Measurements from ENCODE around the gene MRM1. TPM values are rescaled to one million over a fixed set of nuclear protein-coding genes. Genes with fewer than 3 reads are reported as not detected.

MRM1 gene
- polyA plus RNA-seq, 2 of the 4 experiments (the other 2 are of a cell fraction), result 12.7 to 21.7 TPM

GRCh38 chr17:36614081-36614480, 12.7 kb downstream of the MRM1 start:
- Histone ChIP-seq H3K27ac (no peak overlapping the region), H3K4me2 (no peak overlapping the region), H3K4me3 (no peak overlapping the region), H3K4me1 (peaks cover 12% of the 10 kb centered on the region), H3K9me3 (no peaks in the 10 kb centered on the region)
- TF ChIP-seq EHMT2 (IDR thresholded peaks at IDR 0.05; ENCODE audit: low read depth), result no peak
- 92% methylated on average over 7 of the region's 7 CpGs for WGBS (ENCODE audit: missing lambda C conversion rate)
- DNase-seq (ENCODE audit: low read depth in 1 of 2, low spot score in 1 of 2) (no peak), ATAC-seq (no peak), FAIRE-seq (no peak)
- ChIA-PET POLR2A (interaction anchor here (0.8 kb wide), 1 partner anchor 13 kb away, joined by 3 read pairs; the partner anchor contains the start of gene MRM1), CTCF (interaction anchor here (4.8 to 12.4 kb wide), 3 partner anchors 12 to 434 kb away, joined by 30 to 112 read pairs (median 96); partner anchors contain the start of gene MRM1)

GRCh38 chr17:36614933-36615332, 13.6 kb downstream of the MRM1 start:
- CTCF ChIA-PET, result interaction anchor here (0.7 to 12.4 kb wide), 5 partner anchors 12 to 433 kb away, joined by 3 to 112 read pairs (median 30); partner anchors contain the start of gene MRM1
- no peaks in the 10 kb centered on the region for H3K9me3 ChIP-seq
- FAIRE-seq (no peak), DNase-seq (ENCODE audit: low read depth in 1 of 2, low spot score in 1 of 2) (no peak), ATAC-seq (no peak)
- H3K27ac ChIP-seq, result no peak overlapping the region
- 62% methylated on average over 5 of the region's 5 CpGs for WGBS (ENCODE audit: missing lambda C conversion rate)
- POLR2A ChIA-PET, result interaction anchor here (0.7 kb wide), 1 partner anchor 567 kb away, joined by 3 read pairs; no protein-coding TSS in a partner anchor
- H3K4me2 ChIP-seq, result no peak overlapping the region
- TF ChIP-seq POLR2A (IDR thresholded peaks at IDR 0.05; ENCODE audit: low read length) (no peak), REST (IDR thresholded peaks at IDR 0.05) (no peak), JUNB (IDR thresholded peaks at IDR 0.05) (no peak), NPAS2 (CRISPR knock-in tag; IDR thresholded peaks at IDR 0.05; ENCODE audit: borderline replicate concordance) (no peak), USF2 (IDR thresholded peaks at IDR 0.05) (no peak), SMC3 (IDR thresholded peaks at IDR 0.05) (no peak), HOXB5 (CRISPR knock-in tag; IDR thresholded peaks at IDR 0.05) (no peak), EHMT2 (IDR thresholded peaks at IDR 0.05; ENCODE audit: low read depth) (no peak), CEBPB (IDR thresholded peaks at IDR 0.05) (no peak), HEYL (CRISPR knock-in tag; IDR thresholded peaks at IDR 0.05) (no peak), BHLHE40 (IDR thresholded peaks at IDR 0.05; ENCODE audit: low read depth, low read length) (no peak), KDM5A (IDR thresholded peaks at IDR 0.05) (no peak), MAZ (IDR thresholded peaks at IDR 0.05; ENCODE audit: borderline replicate concordance, low read depth, low read length) (no peak), CHD4 (IDR thresholded peaks at IDR 0.05; ENCODE audit: borderline replicate concordance) (no peak), EHF (CRISPR knock-in tag; IDR thresholded peaks at IDR 0.05) (no peak)
- H3K4me1 ChIP-seq, result peaks cover 10% of the 10 kb centered on the region
- no peak overlapping the region for H3K4me3 ChIP-seq

GRCh38 chr17:36616061-36617029, 15.0 kb downstream of the MRM1 start:
- ATAC-seq, result no peak
- WGBS (ENCODE audit: missing lambda C conversion rate), result 72% methylated on average over 16 of the region's 16 CpGs
- POLR2A ChIA-PET, result no interaction called here
- H3K9me3 ChIP-seq, result no peaks in the 10 kb centered on the region
- H3K4me1 ChIP-seq, result peaks cover 7% of the 10 kb centered on the region
- CTCF ChIA-PET, result interaction anchor here (1.0 to 12.4 kb wide), 7 partner anchors 9 to 558 kb away, joined by 3 to 112 read pairs (median 4); partner anchors contain the start of gene MRM1
- DNase-seq (ENCODE audit: low read depth in 1 of 2, low spot score in 1 of 2), result no peak
- H3K4me3 ChIP-seq, result no peak overlapping the region
- no peak overlapping the region for H3K27ac ChIP-seq
- no peak overlapping the region for H3K4me2 ChIP-seq
- no peak for TF ChIP-seq HOXB5 (CRISPR knock-in tag; IDR thresholded peaks at IDR 0.05)
- no peak for TF ChIP-seq SREBF2 (IDR thresholded peaks at IDR 0.05)
- TF ChIP-seq CEBPB (IDR thresholded peaks at IDR 0.05), result peak in 1 of 2 experiments; percentile 19; a peak in 1 of 4 replicates
- TF ChIP-seq SMC3 (IDR thresholded peaks at IDR 0.05), result no peak
- TF ChIP-seq KDM5A (IDR thresholded peaks at IDR 0.05), result no peak
- no peak for FAIRE-seq
